HTR-8/SVneo (cell line): Measurements from ENCODE around the gene TPRX2.
A peak's percentile ranks its signal among the peaks of the same experiment; 100 is the strongest.
"Not testable (repeated sequence)": the region's sequence is repeated elsewhere in the genome, so short reads cannot be mapped to it uniquely, and the experiment has no call there.

Source experiments
- DNase-seq: peaks from one replicate; pipeline ENCODE4 v3.0.0; 2011; ENCODE audit warnings: low spot score, mixed read lengths; ENCODE audit not compliant: insufficient read length
- FAIRE-seq: peaks from 2 replicates; lab custom pipeline; 2011; peaks lifted over from hg19 to GRCh38; lab: Jason Lieb, UNC

The TPRX2 gene, protein sequence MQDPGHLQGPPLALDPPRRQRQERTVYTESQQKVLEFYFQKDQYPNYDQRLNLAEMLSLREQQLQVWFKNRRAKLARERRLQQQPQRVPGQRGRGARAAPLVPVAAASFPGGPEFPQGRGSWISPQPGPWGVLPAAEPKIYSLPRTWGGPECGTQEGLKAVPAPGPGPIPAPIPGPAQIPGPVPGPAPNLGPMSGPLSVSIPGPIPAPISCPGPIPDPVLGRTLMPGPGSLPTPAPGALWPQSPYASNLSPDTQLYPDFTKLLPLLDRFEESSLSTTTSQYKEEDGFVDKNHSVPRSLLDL

DNA sequence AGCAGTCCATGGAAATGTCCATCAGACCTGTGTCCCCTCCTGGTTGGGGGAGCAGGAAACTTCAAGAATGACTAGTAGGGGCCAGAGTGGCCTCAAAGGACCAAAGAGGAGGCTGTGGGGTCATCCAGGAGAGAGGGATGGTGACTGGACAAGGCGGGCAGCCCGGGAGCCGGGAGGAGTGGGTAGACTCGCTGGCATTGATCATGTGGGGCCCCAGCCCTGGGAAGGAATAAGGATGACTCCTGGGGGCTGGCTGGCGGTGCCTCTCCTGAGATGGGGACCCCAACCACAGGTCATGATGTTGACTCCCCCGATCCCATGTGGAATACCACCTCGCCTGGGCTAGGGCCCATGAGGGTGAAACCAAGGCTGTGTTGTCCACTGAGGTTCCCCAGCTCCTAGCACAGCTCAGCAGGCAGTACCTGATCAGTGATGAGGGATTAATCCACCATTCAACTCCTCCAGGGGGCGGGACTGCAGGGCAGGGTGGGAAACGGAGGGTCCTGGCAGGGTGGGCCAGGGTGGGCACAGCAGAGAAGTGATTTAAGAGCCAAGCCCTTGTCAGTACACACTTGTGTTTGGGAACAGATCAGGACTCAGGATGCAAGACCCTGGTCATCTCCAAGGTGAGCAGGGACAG, at the start of gene TPRX2:
Gene TPRX2, plus strand, starts transcription at position 590 of the 640 bp plus-strand sequence. Its CDS starts 12 bp downstream, at position 602.
- not testable (repeated sequence) for DNase-seq
- FAIRE-seq: peak; percentile 57

DNA sequence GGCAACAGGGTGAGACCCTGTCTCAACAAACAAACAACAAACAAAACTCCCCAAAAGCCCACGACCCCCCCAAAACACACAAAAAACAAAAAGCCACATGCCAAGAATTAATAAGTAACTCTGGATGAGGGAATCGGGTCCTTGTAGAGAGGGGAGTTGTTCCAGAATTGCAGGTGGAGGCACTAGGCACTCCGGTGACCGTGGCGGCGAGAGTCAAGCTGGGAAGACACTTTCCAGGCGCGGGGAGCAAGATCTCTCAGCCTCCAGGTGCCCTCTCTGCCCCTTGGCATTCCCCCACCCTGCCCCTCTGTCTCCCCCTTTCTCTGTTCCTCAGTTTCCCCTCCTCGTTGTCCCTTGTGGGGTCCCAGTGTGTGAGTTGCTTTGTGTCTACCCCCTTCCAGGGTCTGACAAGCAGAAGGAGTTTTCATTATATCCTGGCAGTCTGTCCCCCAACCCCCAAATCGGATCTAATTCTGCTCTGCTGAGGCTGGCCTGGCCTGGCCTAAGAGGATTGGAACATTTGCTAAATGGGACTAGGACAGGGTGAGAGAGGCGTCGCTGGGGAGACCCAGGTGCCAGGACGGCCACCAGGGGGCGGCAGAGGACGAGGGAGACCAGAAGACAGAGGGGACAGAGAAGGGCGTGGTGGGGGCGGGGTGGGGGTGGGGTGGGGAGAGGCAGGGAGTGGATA, 45.6 kb upstream of the TPRX2 start:
- FAIRE-seq (no peak), DNase-seq (peak; percentile 88)

DNA sequence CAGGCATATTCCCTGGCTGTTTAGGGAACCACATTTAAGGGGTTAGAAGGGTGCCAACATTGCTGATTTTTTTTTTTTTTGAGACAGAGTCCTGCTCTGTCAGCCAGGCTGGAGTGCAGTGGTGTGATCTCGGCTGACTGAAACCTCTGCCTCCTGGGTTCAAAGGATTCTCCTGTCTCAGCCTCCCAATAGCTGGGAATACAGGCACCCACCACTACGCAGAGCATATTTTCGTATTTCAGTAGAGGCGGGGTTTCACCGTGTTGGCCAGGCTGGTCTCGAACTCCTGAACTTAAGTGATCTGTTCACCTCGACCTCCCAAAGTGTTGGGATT, 45.1 kb upstream of the TPRX2 start:
- no peak for FAIRE-seq
- no peak for DNase-seq

DNA sequence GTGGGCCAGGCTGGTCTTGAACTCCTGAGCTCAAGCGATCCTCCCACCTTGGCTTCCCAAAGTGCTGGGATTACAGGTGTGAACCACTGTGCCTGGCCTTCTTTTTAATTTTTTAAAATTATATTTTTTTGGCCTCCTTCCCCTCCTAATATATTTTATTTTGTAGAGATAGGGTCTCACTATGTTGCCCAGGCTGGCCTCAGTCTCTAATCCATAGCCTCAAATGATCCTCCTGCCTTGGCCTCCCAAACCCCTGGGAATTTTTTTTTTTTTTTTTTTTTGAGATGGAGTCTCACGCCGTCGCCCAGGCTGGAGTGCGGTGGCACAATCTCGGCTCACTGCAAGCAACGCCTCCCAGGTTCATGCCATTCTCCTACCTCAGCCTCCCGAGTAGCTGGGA, 42.8 kb upstream of the TPRX2 start:
- not testable (repeated sequence) for FAIRE-seq, DNase-seq

DNA sequence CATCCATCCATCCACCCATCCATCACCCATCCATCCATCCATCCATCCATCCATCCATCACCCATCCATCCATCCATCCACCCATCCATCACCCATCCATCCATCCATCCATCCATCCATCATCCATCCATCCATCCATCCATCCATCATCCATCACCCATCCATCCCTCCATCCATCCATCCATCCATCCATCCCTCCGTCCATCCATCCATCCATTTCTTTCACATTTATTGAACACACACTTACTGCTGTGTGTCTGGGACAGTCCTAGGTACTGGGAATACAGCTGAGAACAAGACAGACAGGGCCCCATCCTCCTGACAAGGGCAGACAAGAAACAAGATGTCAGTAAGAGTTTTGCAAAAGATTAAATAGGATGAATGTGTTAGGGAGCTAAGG, 40.8 kb upstream of the TPRX2 start:
- not testable (repeated sequence) for FAIRE-seq, DNase-seq

DNA sequence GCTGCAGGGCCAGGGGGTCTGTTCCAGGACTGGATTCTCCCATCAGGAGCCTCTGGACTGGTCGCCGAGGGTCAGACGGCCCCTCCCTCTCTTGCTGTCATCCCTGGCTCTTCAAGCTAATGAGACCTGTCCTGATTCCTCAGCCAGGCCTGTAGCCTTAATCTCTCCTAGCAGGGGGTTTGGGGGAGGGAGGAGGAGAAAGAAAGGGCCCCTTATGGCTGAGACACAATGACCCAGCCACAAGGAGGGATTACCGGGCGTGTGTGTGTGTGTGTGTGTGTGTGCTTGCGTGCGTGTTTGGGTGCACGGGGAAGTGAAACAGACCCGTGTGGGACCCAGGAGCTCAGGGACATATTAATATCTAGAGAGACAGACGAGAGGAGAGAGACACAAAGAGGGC, 39.2 kb upstream of the TPRX2 start:
- DNase-seq (no peak), FAIRE-seq (no peak)

DNA sequence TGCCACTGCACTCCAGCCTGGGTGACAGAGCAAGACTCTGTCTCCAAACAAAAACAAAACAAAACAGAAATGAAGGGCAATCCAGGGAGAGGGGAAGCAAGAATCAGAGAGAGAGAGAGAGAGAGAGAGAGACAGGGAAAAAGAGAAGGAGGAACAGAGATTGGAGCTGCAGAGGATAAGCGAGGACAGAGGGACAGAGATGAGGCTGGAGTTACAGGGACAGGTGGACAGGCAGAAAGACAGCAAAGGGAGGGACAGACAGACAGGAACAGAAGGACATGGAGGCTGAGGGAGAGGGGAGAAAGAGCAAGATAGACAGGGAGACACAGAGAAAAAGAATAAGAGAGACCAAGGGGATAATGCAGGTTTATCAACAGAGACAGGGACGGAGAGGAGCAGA, 38.6 kb upstream of the TPRX2 start:
- FAIRE-seq: no peak
- DNase-seq: no peak

DNA sequence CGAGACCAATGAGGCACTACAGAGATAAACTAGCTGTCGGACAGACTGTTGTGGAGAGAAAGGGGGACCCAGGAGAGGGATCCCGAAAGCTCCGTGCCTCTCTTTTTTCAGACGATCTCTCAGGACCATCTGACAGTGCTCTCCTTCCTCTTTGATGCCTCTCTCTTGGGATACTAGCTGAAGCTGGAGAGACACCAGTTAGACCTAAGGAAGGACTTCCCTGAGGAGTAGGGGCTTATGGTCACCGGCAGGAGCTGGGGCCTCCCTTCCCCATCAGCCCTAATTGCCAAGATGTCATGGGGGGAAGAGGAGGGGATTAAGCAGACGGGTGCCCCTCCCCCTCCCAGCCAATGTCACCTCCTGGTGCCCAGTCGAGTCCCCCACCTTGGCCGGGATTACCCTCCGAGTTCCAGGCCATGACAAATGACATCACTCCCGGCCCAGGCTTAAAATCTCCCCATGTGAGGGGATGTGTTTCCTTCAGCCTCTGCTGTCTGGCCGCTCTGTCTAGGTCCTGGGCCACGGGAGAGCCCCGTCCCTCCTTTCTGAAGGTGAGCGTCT, 37.5 kb upstream of the TPRX2 start, which contains the start of gene CRX:
Gene CRX, plus strand, starts transcription at position 478 of the 561 bp plus-strand sequence. CDS start 12,507 bp downstream, outside the sequence.
- DNase-seq (no peak), FAIRE-seq (no peak)

DNA sequence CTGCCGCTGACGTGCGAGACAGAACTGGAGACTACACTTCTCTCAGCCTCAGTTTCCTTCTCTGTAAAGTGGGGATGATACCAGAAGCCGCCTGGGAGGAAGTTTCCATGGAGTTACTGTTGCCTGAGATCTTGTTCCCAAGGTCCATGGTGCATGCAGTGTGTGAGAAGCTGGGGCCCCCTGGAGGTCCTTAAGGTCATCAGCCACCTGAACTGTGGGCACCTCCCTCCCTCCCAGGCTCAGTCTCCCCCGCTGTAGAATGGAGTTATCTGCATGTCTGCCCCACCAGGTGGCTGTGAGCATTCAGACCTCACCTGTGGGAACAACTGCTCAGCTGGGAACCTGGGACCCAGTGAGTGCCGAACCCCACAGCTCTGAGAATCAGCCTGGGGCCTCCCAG, 34.6 kb upstream of the TPRX2 start:
- no peak for FAIRE-seq

DNA sequence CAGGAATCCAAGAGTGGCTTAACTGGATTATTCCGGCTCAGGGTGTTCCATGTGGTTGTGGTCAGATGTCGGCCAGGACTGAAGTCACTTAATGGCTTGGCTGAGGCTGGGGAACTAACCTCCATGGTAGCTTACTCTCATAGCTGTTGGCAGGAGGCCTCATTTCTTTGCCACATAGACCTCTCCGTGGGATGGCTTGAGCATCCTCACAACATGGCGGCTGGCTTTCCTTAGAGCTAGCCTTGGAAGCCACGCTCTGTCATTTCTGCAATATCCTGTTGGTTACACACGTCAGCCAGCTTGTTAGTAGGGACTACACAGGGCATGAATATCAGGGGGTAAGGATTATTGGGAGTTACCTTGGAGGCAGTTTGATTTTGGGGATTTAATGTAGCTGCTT, 32.2 kb upstream of the TPRX2 start:
- FAIRE-seq (no peak), DNase-seq (no peak)

More for the DNA sequence above, 34.6 kb upstream of the TPRX2 start:
- DNase-seq: no peak

DNA sequence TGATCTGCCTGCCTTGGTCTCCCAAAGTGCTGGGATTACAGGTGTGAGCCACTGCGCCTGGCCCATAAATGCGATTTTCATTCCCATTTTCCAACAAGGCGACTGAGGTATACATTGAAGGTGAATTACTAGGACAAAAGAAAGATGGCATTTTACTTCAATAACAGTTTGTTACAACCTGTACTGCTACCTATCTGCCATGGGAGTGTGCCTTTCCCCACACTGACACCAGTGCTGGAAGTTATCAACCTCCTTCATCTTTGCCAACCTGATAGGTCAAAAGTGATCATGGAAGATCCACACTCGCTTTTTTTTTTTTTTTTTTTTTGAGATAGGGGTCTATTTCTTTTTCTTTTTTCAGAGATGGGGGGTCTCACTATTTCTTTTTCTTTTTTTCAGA, 26.3 kb upstream of the TPRX2 start:
- FAIRE-seq (no peak), DNase-seq (no peak)

DNA sequence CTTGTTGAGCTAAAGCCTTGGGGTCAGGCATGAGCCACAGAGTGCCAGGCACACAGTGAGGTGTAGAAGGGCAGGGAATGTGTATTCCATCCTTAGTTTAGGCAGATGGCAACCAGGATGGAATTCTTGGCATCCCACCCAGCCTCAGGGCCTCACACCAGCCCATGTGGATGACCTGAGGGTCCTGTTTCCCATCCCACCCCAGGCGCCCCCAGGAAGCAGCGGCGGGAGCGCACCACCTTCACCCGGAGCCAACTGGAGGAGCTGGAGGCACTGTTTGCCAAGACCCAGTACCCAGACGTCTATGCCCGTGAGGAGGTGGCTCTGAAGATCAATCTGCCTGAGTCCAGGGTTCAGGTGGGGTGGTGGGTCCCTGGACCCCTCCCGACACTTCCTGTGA, 23.0 kb upstream of the TPRX2 start:
- DNase-seq (no peak), FAIRE-seq (no peak)

DNA sequence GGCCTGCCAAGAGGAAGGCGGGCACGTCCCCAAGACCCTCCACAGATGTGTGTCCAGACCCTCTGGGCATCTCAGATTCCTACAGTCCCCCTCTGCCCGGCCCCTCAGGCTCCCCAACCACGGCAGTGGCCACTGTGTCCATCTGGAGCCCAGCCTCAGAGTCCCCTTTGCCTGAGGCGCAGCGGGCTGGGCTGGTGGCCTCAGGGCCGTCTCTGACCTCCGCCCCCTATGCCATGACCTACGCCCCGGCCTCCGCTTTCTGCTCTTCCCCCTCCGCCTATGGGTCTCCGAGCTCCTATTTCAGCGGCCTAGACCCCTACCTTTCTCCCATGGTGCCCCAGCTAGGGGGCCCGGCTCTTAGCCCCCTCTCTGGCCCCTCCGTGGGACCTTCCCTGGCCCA, 19.6 kb upstream of the TPRX2 start:
- FAIRE-seq (no peak), DNase-seq (no peak)

DNA sequence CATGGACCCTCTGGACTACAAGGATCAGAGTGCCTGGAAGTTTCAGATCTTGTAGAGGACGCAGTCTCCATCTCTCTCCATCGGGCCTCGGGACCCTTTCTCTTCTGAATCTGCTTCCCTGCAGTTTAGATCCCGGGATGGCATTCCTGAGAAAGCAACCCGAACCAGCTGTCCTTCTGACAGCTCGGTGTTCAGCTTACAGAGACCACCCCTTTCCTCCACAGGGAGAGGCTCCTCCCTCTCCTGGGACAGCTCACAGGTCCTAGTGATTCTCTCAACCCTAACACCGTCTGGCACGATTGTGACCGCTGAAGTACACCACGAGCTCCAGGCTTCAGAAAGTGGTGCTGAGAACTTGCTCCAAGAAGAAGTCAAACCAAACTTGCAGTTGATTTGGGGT, 19.1 kb upstream of the TPRX2 start:
- FAIRE-seq (no peak), DNase-seq (no peak)

DNA sequence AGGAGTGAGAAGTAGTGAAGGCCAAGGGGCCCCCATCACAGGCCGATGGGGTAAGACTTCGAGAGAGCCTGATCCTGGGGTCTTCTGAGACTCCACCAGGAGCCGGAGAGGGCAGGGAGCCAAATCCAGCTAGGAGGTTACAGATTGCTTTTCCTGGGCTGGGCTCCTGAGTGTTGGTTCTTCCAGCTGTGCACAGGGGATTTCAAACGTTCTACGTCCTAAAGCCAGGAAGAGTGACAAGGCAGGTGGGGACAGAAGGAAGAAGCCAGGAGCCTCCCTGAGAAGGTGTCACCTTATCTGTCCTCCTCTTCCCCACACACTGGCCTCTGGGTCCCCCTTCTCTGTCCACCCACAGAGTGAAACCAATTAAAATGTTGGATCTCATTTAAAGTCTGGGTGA, 16.1 kb upstream of the TPRX2 start:
- FAIRE-seq (no peak), DNase-seq (no peak)

DNA sequence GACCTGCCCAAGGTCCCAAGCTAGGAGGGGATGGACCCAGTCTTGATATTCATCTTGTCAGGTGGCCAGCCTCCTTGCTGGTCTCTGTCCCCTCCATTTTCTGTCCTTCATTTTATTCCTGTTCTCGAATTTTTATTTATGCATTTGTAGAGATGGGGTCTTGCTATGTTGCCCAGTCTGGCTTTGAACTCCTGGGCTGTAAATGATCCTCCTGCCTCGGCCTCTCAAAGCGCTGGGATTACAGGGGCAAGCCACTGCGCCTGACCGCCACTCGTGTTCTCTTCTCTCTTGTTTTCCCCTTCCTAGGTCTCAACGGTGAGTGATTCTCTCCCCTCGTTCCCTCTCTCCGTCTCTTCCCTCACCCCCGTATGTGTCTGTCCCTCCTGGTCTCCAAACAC, 10.6 kb upstream of the TPRX2 start:
- no peak for DNase-seq
- FAIRE-seq: no peak

DNA sequence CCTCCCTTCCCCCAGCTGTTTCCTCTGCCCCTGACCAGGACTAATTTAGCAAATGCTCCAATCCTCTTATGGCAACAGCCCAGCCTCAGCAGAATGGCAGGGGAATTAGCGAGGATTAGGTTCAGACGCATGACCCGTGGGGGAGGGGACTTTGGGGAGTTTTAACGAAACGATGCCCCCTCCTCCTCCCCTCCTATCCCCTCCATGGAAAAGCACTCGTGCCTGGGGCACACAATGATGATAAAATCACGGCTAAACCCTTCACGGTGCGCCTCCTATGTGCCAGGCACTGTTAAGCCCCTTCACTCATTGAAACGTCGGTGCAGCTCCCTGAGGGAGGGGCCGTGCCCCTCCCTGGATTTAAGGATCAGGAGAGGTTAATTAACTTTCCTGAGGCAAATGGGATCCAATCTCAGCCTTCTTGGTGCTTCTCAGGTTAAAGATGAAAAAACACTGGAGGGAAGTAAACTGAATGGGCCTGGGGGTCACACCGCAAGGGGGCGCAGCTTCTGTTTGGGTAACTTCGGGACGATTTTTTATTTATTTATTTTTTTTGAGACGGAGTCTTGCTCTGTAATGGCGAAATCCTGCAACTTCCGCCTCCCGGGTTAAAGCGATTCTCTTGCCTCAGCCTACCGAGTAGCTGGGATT, 10.1 kb upstream of the TPRX2 start:
- FAIRE-seq: no peak
- no peak for DNase-seq

DNA sequence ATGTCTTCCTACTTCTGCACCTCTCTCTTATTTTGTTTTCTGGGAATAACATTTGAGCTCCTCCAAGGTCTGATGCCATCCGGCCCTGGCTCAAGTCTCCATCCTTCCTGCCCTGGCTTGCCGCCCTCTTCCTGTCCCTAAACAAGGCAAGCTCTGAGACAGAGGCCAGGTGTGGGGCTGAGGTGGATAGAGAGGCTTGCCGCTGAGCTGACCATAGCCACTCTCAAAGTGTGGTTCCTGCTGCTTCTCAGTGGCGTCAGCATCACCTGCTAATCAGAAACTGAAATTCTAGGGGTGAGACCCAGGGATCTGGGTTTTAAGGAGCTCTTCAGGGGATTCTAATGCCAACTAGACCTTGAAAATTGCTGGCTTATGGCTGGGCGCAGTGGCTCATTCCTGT, 6.0 kb upstream of the TPRX2 start:
- FAIRE-seq: no peak
- no peak for DNase-seq

DNA sequence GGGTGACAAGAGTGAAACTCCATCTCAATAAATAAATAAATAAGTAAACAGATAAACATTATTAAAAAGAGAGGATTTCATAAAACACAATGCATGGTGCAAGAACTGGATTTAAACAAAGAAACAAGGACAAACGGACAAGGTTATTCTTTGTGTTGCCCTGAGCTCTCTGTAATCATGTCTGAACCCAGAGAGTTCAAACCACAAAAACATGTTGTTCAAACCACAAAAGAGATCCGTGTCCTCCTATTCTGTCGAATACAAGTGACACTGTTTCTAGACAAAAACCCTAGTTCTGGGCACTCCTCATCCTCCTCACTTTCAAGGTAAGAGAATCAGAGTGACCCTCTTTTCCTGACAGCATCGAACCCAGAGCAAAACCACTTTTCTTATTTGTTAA, 4.6 kb upstream of the TPRX2 start:
- no peak for DNase-seq
- no peak for FAIRE-seq

DNA sequence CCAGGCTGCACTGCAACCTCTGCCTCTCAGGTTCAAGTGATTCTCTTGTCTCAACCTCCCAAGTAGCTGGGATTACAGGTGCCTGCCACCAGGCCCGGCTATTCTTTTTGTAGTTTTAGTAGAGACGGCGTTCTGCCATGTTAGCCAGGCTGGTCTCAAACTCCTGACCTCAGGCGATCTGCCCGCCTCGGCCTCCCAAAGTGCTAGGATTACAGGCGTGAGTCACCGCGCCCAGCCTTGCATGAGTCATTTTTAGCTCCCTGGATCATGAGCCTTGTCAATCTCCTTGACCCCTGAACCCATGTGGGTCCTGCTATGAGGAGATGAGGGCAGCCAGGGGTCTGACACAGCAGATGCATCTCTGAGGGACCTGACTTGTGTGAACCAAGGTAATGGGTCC, 804 bp upstream of the TPRX2 start:
- DNase-seq: peak; percentile 62
- peak; percentile 40 for FAIRE-seq

DNA sequence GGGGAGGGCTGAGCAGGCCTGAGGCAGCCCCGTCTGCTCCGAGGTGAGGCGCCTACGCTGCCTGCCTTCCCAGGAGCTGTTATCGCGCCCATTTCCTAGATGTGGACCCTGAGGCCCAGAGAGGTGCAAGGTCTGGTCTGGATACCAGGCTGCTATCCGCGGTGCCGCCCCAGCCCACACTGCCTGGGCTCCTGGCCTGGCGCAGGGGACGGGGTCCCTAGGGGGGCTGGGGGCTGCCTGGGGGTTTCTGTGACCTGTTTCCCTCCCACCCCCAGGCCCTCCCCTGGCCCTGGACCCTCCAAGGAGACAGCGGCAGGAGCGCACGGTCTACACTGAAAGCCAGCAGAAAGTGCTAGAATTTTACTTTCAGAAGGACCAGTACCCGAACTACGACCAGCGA, 803 bp downstream of the TPRX2 start:
- DNase-seq, FAIRE-seq: not testable (repeated sequence)
